NCI-H1048 (cell line): ENCODE results near the gene ILK.

Source experiments
- DNase-seq: peaks from one replicate; lab custom pipeline; 2025; lab: John Stamatoyannopoulos, UW

Gene ILK

GRCh38 chr11:6607190-6607795, 3.7 kb downstream of the ILK start:
- DNase-seq, result no peak

- DNase-seq, result no peak
Measured at GRCh38 chr11:6608011-6608410, 4.4 kb downstream of the ILK start.

- DNase-seq, result no peak
Measured at GRCh38 chr11:6608726-6609501, 5.3 kb downstream of the ILK start.

- no peak for DNase-seq
Measured at GRCh38 chr11:6609502-6610015, 6.0 kb downstream of the ILK start.

GRCh38 chr11:6610591-6610990, 7.0 kb downstream of the ILK start:
- DNase-seq, result no peak

- no peak for DNase-seq
Measured at GRCh38 chr11:6611092-6611962, 7.8 kb downstream of the ILK start.

GRCh38 chr11:6611963-6612212, 8.3 kb downstream of the ILK start:
- DNase-seq, result no peak

- DNase-seq, result peak; percentile 81
Measured at GRCh38 chr11:6612213-6613041, 8.9 kb downstream of the ILK start, which contains the start of gene TAF10. TSS of gene TAF10 (minus strand) at chr11:6612216. CDS start at chr11:6612189, 27 bp downstream.

- DNase-seq, result no peak
Measured at GRCh38 chr11:6613496-6613895, 9.9 kb downstream of the ILK start.

GRCh38 chr11:6614446-6614845, 10.9 kb downstream of the ILK start:
- no peak for DNase-seq

GRCh38 chr11:6615046-6615445, 11.5 kb downstream of the ILK start:
- no peak for DNase-seq

- no peak for DNase-seq
Measured at GRCh38 chr11:6615882-6616585, 12.5 kb downstream of the ILK start.

GRCh38 chr11:6616596-6617250, 13.1 kb downstream of the ILK start:
- DNase-seq, result no peak

GRCh38 chr11:6617315-6617781, 13.8 kb downstream of the ILK start:
- DNase-seq, result no peak

- DNase-seq, result no peak
Measured at GRCh38 chr11:6618117-6619003, 14.8 kb downstream of the ILK start.

GRCh38 chr11:6619004-6619745, 15.6 kb downstream of the ILK start, which contains the start of gene TPP1:
TSS of gene TPP1 (minus strand) at chr11:6619422. CDS start at chr11:6619400, 22 bp downstream.
- peak; percentile 76 for DNase-seq

- no peak for DNase-seq
Measured at GRCh38 chr11:6620636-6621035, 17.1 kb downstream of the ILK start.

GRCh38 chr11:6621711-6622211, 18.2 kb downstream of the ILK start:
- DNase-seq, result no peak
